Measurements from ENCODE around the gene MRPS7.
A peak's percentile ranks its signal among the peaks of the same experiment; 100 is the strongest.
"Not testable (repeated sequence)": the region's sequence is repeated elsewhere in the genome, so short reads cannot be mapped to it uniquely, and the experiment has no call there.

Gene MRPS7

GRCh38 chr17:75271955-75272847, 10.5 kb downstream of the MRPS7 start:
- DNase-seq = no peak

GRCh38 chr17:75272848-75273184, 11.1 kb downstream of the MRPS7 start:
- DNase-seq = no peak

- DNase-seq = peak in 1 of 3 donors; percentile 45
Observed at GRCh38 chr17:75273977-75274708, 12.5 kb downstream of the MRPS7 start.

GRCh38 chr17:75277664-75278071, 16.0 kb downstream of the MRPS7 start:
- no peak for DNase-seq

GRCh38 chr17:75280189-75280588, 18.5 kb downstream of the MRPS7 start:
- DNase-seq = not testable (repeated sequence)

GRCh38 chr17:75285123-75285522, 23.4 kb downstream of the MRPS7 start:
- no peak for DNase-seq

- DNase-seq = no peak
Observed at GRCh38 chr17:75287221-75287620, 25.5 kb downstream of the MRPS7 start.

GRCh38 chr17:75288359-75288758, 26.7 kb downstream of the MRPS7 start:
- no peak for DNase-seq

GRCh38 chr17:75288770-75289114, 27.1 kb downstream of the MRPS7 start:
- DNase-seq = peak; percentile 55 to 65 (median 56)

GRCh38 chr17:75289115-75289831, 27.6 kb downstream of the MRPS7 start, which contains the start of gene SLC25A19:
Gene SLC25A19, minus strand, starts transcription at chr17:75289433. Its CDS starts 2,669 bp downstream, at chr17:75286764.
- DNase-seq = peak; percentile 97 to 99 (median 98)

- DNase-seq = peak; percentile 83 to 87 (median 85)
Observed at GRCh38 chr17:75289832-75290337, 28.2 kb downstream of the MRPS7 start.

- peak in 2 of 3 donors; percentile 57 to 59 for DNase-seq
Observed at GRCh38 chr17:75292810-75293448, 31.2 kb downstream of the MRPS7 start.

GRCh38 chr17:75295201-75296158, 33.8 kb downstream of the MRPS7 start:
- DNase-seq = peak; percentile 89 to 98 (median 94)

GRCh38 chr17:75300280-75300679, 38.6 kb downstream of the MRPS7 start:
- no peak for DNase-seq

GRCh38 chr17:75301049-75301448, 39.4 kb downstream of the MRPS7 start:
- DNase-seq = peak; percentile 88 to 94 (median 89)

- peak; percentile 63 to 76 (median 72) for DNase-seq
Observed at GRCh38 chr17:75301502-75302206, 40.0 kb downstream of the MRPS7 start.

GRCh38 chr17:75307957-75308731, 46.5 kb downstream of the MRPS7 start:
- no peak for DNase-seq

- peak in 2 of 3 donors; percentile 39 to 50 for DNase-seq
Observed at GRCh38 chr17:75308732-75309629, 47.3 kb downstream of the MRPS7 start.
